Left lung (tissue), 8 donors: Measurements from ENCODE around the gene ANKMY1. TPM values are rescaled to one million over a fixed set of nuclear protein-coding genes. Genes with fewer than 3 reads are reported as not detected.

ENCODE experiments used
- microRNA-seq, 2 donors: library from miRNA; unstranded; fragments of <30 nt; microRNA quantifications; one replicate each; pipeline ENCODE4, GENCODE V29; 2019
- polyA plus RNA-seq, 6 donors: library from polyadenylated mRNA; unstranded; fragments of 120-200 nt; gene quantifications; one replicate each; pipeline ENCODE4 v1.2.1, GENCODE V29; 2013; ENCODE audit not compliant: insufficient read length in 6 of 6
- total RNA-seq, 2 donors: library from RNA; stranded (reverse); fragmentation: NEBNext Ultra II Directional; extraction: Animal tissue kit (Norgen Biotek cat#: 25700); gene quantifications; one replicate each; pipeline ENCODE4 v1.2.1, GENCODE V29; 2021
- donor health status: DM: no; HTN: yes; CAD: no.
- donor health status: DM: no; HTN: no; CAD: no.

Gene ANKMY1
- total and polyA plus RNA-seq, 8 donors: 11.8 to 20.1 (median 15.1) TPM

Small RNA genes lying within 50 kb of the gene (microRNA-seq; reads per million reads assigned to microRNA genes)
- gene MIR149: 254 to 370 reads per million in 2 donors

Other genes starting within 250 kb of the ANKMY1 start
- gene GPC1, start 122.3 kb downstream of the ANKMY1 start, total RNA-seq: 10 to 100 TPM; 60.4 to 63.4 TPM
- 10 to 100 TPM; 24.6 to 51.5 (median 40.1) TPM for gene GPC1, start 122.3 kb downstream of the ANKMY1 start, polyA plus RNA-seq
- 1 to 10 TPM; 2.4 to 3.5 TPM for gene DUSP28, start 2.4 kb upstream of the ANKMY1 start, total RNA-seq
- gene DUSP28, start 2.4 kb upstream of the ANKMY1 start, polyA plus RNA-seq: 1 to 10 TPM; 4.5 to 7.6 (median 6.4) TPM
- gene RNPEPL1, start 10.5 kb upstream of the ANKMY1 start, total RNA-seq: 10 to 100 TPM; 89.3 to 99.2 TPM
- gene RNPEPL1, start 10.5 kb upstream of the ANKMY1 start, polyA plus RNA-seq: 10 to 100 TPM; 20.9 to 31.3 (median 26.6) TPM
- gene CAPN10, start 28.7 kb upstream of the ANKMY1 start, total RNA-seq: 10 to 100 TPM; 31.2 to 31.9 TPM
- gene CAPN10, start 28.7 kb upstream of the ANKMY1 start, polyA plus RNA-seq: 10 to 100 TPM; 20.8 to 36.6 (median 25.4) TPM
- 1 to 10 TPM; 1.1 to 6.0 TPM for gene GPR35, start 67.5 kb upstream of the ANKMY1 start, total RNA-seq
- 1 to 10 TPM; 1.5 to 3.6 (median 2.7) TPM for gene GPR35, start 67.5 kb upstream of the ANKMY1 start, polyA plus RNA-seq
- gene AQP12B, start 124.9 kb upstream of the ANKMY1 start, total RNA-seq: not detected
- gene AQP12B, start 124.9 kb upstream of the ANKMY1 start, polyA plus RNA-seq: under 1 TPM in 1 of 6 donors, not detected in 5; 0.14 TPM
- gene AQP12A, start 133.9 kb upstream of the ANKMY1 start, total RNA-seq: not detected
- gene AQP12A, start 133.9 kb upstream of the ANKMY1 start, polyA plus RNA-seq: not detected